ENCODE results near the gene PANK3.

DNA sequence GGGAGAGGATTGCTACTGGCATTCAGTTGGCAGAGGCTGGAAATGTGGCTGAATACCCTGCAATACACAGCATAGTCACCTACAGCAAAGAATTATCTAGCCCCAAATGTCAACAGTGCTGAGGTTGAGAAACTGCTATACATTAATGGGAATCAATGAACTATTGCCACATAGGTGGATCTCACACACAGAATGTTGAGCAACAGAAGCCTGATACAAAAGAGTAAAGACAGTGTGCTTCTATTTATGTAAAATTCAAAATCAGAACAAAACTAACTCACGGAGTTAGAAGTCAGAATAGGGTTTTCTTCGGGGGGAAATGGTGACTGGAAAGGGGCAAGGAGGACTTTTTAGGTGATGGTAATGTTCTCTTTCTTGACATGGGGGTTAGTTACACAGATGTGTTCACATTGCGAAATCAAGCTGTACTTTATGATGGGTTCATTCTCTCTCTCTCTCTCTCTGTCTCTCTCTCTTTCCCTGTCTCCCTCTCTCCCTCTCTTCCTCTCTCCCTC, 45.7 kb upstream of the PANK3 start:
- TF ChIP-seq, protein P1, sequence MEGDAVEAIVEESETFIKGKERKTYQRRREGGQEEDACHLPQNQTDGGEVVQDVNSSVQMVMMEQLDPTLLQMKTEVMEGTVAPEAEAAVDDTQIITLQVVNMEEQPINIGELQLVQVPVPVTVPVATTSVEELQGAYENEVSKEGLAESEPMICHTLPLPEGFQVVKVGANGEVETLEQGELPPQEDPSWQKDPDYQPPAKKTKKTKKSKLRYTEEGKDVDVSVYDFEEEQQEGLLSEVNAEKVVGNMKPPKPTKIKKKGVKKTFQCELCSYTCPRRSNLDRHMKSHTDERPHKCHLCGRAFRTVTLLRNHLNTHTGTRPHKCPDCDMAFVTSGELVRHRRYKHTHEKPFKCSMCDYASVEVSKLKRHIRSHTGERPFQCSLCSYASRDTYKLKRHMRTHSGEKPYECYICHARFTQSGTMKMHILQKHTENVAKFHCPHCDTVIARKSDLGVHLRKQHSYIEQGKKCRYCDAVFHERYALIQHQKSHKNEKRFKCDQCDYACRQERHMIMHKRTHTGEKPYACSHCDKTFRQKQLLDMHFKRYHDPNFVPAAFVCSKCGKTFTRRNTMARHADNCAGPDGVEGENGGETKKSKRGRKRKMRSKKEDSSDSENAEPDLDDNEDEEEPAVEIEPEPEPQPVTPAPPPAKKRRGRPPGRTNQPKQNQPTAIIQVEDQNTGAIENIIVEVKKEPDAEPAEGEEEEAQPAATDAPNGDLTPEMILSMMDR (IDR thresholded peaks at IDR 0.05; ENCODE audit: borderline replicate concordance, extremely low read depth, low read length, poor library complexity, severe bottlenecking): no peak
- TF ChIP-seq EZH2 (IDR thresholded peaks at IDR 0.05; ENCODE audit: borderline replicate concordance, low read depth, low read length, severe bottlenecking): no peak
